Endothelial cell of umbilical vein (primary cell): Measurements from ENCODE around the gene CDK18. TPM values are rescaled to one million over a fixed set of nuclear protein-coding genes. Genes with fewer than 3 reads are reported as not detected.

Experiments used
- BruUV-seq: library from RNA; stranded (reverse); fragments of 400-500 nt; replicated peaks from 2 replicates; lab custom pipeline; 2021; lab: Mats Ljungman, UMichigan
- CTCF ChIA-PET: fragments of 300-600, 350-600 bp; sonication (Branson Sonifier 250); formaldehyde crosslinking; loops from one replicate; lab custom pipeline; 2021; ENCODE audit warnings: antibody characterized with exemption, inconsistent platforms; lab: Charles Lee
- POLR2A ChIA-PET: fragments of 300-600, 350-600 bp; sonication (Branson Sonifier 250); formaldehyde crosslinking; loops from one replicate; lab custom pipeline; 2021; ENCODE audit warnings: antibody characterized with exemption, inconsistent platforms; lab: Charles Lee
- DNase-seq: peaks from one replicate; pipeline ENCODE4 v3.0.0-alpha.2; 2011; ENCODE audit warnings: low read depth, low spot score
- FAIRE-seq: peaks from 2 replicates; lab custom pipeline; 2011; peaks lifted over from hg19 to GRCh38; lab: Jason Lieb, UNC
- H2AFZ ChIP-seq: 2 replicates; pipeline ENCODE4 v1.6.0; 2012; ENCODE audit warnings: low read depth, low read length, control low read depth, inconsistent platforms
- H3K27ac ChIP-seq: 2 replicates; pipeline ENCODE4 v1.5.1; 2011; ENCODE audit warnings: low read depth, mild to moderate bottlenecking, control low read depth, low read length, moderate library complexity; ENCODE audit not compliant: insufficient read depth
- H3K27me3 ChIP-seq, 2 experiments: 2 replicates each; pipeline versions ENCODE4 v1.6.0 to v1.6.1; 2011; ENCODE audit warnings: low read length in 2 of 2, mixed read lengths in 1 of 2; ENCODE audit not compliant: control insufficient read depth in 2 of 2, insufficient read depth in 2 of 2
- H3K36me3 ChIP-seq, 2 experiments: 2 replicates in 1 of 2; 3 replicates in 1 of 2; pipeline ENCODE4 v1.5.1; 2011; ENCODE audit warnings: low read length in 2 of 2, mild to moderate bottlenecking in 1 of 2, moderate library complexity in 1 of 2; ENCODE audit not compliant: control insufficient read depth in 2 of 2, insufficient read depth in 2 of 2; ENCODE audit errors: extremely low read depth in 1 of 2
- H3K4me1 ChIP-seq: 3 replicates; pipeline ENCODE4 v1.5.1; 2011; ENCODE audit warnings: mild to moderate bottlenecking, low read length; ENCODE audit not compliant: control insufficient read depth, insufficient read depth; ENCODE audit errors: extremely low read depth
- H3K4me2 ChIP-seq: 2 replicates; pipeline ENCODE4 v1.6.1; 2011; ENCODE audit warnings: low read length, control low read depth, mixed read lengths; ENCODE audit not compliant: insufficient read depth
- H3K4me3 ChIP-seq, 3 experiments: fragments of 200-600 bp in 1 of 3; sonication (generic), shearing (Covaris generic) in 1 of 3; replicated peaks in 1 of 3; 2 replicates each; pipeline ENCODE4 v1.5.1; 2011 to 2016; ENCODE audit warnings: control low read depth in 3 of 3, low read length in 3 of 3, mild to moderate bottlenecking in 2 of 3, inconsistent platforms in 1 of 3, low read depth in 1 of 3, moderate library complexity in 1 of 3; ENCODE audit not compliant: insufficient read depth in 1 of 3
- H3K79me2 ChIP-seq: 2 replicates; pipeline ENCODE4 v1.6.0; 2012; ENCODE audit warnings: low read length, inconsistent platforms; ENCODE audit not compliant: control insufficient read depth, insufficient read depth
- H3K9ac ChIP-seq: replicated peaks from 2 replicates; pipeline ENCODE3; 2011; ENCODE audit warnings: low read length, control low read depth; ENCODE audit not compliant: insufficient read depth; ENCODE audit errors: extremely low read depth
- H3K9me1 ChIP-seq: replicated peaks from 3 replicates; pipeline ENCODE4 v1.6.0; 2011; ENCODE audit warnings: mild to moderate bottlenecking, low read length; ENCODE audit not compliant: control insufficient read depth, insufficient read depth; ENCODE audit errors: extremely low read depth
- H3K9me3 ChIP-seq: replicated peaks from 2 replicates; pipeline ENCODE4 v1.5.1; 2012; ENCODE audit warnings: low read length, inconsistent platforms; ENCODE audit not compliant: control insufficient read depth, insufficient read depth
- H4K20me1 ChIP-seq: replicated peaks from 2 replicates; pipeline ENCODE3; 2011; ENCODE audit warnings: mild to moderate bottlenecking, low read length; ENCODE audit not compliant: control insufficient read depth, insufficient read depth; ENCODE audit errors: extremely low read depth
- CTCF ChIP-seq, 2 donors: IDR thresholded peaks; 1 replicate in 1 of 2; 2 replicates in 1 of 2; pipeline ENCODE4 v1.5.1; 2011; ENCODE audit warnings: low read length in 2 of 2, mild to moderate bottlenecking in 2 of 2, moderate library complexity in 2 of 2, control low read depth in 1 of 2, inconsistent platforms in 1 of 2, low read depth in 1 of 2; ENCODE audit not compliant: insufficient read depth in 1 of 2; ENCODE audit errors: extremely low read depth in 1 of 2
- dilution Hi-C: fragments of 300-500 bp; cut with MboI; formaldehyde crosslinking; loops from one replicate; pipeline ENCODE4 v1.15.0; 2019; ENCODE audit warnings: low sequenced_read_pairs; ENCODE audit not compliant: extremely low pct_ligation_motif_present
- intact Hi-C: fragments of 100-400 bp; cut with micrococcal nuclease; formaldehyde crosslinking; loops from one replicate; pipeline ENCODE4 v1.10.0; 2022
- polyA plus RNA-seq, 4 experiments: library from polyadenylated mRNA; depleted of rRNA in 3 of 4; stranded (reverse) in 3 of 4; unstranded in 1 of 4; fragments of >200 nt; gene quantifications; 2 replicates each; pipeline versions ENCODE4 v1.2.1 to v1.2.3, GENCODE V29; 2011 to 2012; ENCODE audit warnings: missing spikeins in 1 of 4
- total RNA-seq: library from RNA; stranded (reverse); gene quantifications from 2 replicates; pipeline ENCODE4 v1.2.3, GENCODE V29; 2021
- TF ChIP-seq, protein P1 (sequence below): IDR thresholded peaks from 2 replicates; pipeline ENCODE4 v1.6.1; 2011; ENCODE audit not compliant: insufficient read depth, insufficient read length

Gene CDK18
- total and polyA plus RNA-seq, 2 donors (not counting 3 experiments of a cell fraction or from before 2014, with no cell fraction given): 0.17 to 1.2 TPM

GRCh38 chr1:205483372-205483771 lies 21.1 kb upstream of the CDK18 start:
- no peak for TF ChIP-seq CTCF (IDR thresholded peaks at IDR 0.05; ENCODE audit: extremely low read depth in 1 of 2, insufficient read depth in 1 of 2, low read depth in 1 of 2, low read length in 2 of 2)
- TF ChIP-seq, protein P1, sequence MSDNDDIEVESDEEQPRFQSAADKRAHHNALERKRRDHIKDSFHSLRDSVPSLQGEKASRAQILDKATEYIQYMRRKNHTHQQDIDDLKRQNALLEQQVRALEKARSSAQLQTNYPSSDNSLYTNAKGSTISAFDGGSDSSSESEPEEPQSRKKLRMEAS: no peak
- Histone ChIP-seq H3K9me3 (no peaks in the 10 kb centered on the region), H3K79me2 (no peaks in the 10 kb centered on the region), H3K9me1 (no peaks in the 10 kb centered on the region), H4K20me1 (no peaks in the 10 kb centered on the region), H2AFZ (no peak overlapping the region), H3K27ac (no peak overlapping the region), H3K27me3 (peaks cover 7% of the 10 kb centered on the region in 2 experiments), H3K4me1 (no peaks in the 10 kb centered on the region), H3K4me3 (no peak overlapping the region), H3K4me2 (no peak overlapping the region), H3K36me3 (no peaks in the 10 kb centered on the region), H3K9ac (no peak overlapping the region)
- DNase-seq: no peak
- dilution Hi-C loops: no loop called here
- CTCF ChIA-PET: interaction anchor here (1.6 to 9.1 kb wide), 3 partner anchors 41 to 210 kb away, joined by 3 to 243 read pairs (median 9); no protein-coding TSS in a partner anchor
- POLR2A ChIA-PET: no interaction called here
- intact Hi-C loops: no loop called here
- BruUV-seq: no TSS peak
- no peak for FAIRE-seq
